GM20431 (cell line): ENCODE data around the gene MPZL3.

Experiments used
- in situ Hi-C: fragments of 300-500 bp; cut with MseI, MboI; formaldehyde crosslinking; loops from one replicate; pipeline ENCODE4 v1.15.0; 2020; ENCODE audit warnings: low sequenced_read_pairs; ENCODE audit not compliant: unreplicated experiment

MPZL3 gene

DNA sequence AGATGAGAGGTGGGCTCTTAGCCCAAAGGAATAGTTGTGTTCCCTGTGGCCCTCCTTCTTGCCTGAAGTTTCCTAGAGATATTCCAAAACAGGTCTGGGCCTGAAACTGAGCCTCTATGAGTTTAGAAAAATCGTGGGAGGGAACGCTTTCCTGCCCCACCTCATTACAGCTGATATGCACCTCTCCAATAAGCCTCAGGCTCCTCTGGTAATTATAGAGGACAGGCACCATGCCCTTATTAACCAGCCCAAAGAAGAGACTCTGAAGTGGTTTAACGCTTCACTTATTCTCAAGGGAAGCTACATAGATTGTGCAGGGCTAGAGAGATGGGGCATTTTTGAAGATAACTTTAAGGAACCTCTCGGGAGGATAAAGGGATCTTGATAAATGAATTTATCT is 15.3 kb upstream of the MPZL3 start:
- in situ Hi-C loops, result no loop called here

DNA sequence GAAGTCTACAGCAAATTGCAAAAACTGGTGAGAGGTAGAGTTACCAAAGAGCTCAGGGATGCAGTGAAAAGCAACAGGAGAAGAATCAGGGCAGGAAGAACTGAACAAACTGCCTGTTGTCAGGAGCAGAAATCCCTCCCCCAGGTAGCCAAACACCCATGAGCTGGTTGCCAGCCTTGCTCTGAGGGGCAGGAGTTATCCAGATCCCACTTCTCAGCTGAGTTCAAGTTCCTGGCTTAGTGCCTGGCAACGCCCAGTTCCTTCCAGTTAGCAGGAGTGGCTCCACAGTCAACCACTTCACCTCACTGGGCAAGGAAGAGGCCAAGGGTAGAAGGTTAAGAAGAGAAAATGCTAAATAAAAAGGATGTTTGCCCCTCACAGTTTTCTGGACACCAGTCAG is 13.8 kb upstream of the MPZL3 start:
- in situ Hi-C loops, result no loop called here

DNA sequence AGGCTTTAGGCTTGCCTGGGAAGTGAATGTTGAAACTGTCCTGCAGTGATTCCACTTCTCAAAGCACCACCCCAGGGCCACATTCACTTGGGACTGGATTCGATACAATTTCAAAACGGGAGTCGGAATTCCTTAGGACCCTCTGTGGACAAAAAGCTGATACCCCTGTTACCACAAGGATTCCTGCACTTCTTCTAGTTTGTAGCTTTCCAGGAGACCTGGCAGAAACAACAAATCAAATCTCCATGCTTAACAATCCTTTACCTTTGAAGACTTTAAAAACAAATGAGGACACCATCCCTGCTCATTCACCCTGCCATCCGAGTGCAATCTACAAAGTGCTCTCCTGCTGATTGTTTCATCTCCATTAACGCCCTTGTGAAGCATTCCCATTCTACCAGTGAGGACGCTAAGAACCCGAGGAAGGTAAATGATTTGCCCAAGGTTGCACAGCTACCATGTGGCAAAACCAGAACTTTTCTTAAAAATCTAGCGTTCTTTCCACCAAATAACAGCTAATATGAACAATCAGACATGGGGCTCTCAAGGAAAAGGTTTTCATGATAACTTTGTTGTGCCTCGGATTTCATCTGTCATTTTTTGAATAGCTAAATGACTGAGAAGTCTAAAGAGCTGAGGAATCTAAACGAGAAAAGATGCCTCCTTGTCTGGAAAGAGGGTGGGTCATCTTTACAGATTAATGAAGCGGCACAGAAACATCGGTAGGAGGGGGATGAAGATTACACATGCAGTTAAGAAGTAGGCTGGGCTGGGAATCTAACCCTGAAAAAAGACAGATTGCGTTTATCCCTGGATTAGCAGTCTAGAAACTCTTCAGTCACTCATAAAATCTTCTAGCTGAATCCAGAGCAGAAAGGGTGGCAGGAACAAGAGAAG is 12.7 kb upstream of the MPZL3 start:
- in situ Hi-C loops, result no loop called here

DNA sequence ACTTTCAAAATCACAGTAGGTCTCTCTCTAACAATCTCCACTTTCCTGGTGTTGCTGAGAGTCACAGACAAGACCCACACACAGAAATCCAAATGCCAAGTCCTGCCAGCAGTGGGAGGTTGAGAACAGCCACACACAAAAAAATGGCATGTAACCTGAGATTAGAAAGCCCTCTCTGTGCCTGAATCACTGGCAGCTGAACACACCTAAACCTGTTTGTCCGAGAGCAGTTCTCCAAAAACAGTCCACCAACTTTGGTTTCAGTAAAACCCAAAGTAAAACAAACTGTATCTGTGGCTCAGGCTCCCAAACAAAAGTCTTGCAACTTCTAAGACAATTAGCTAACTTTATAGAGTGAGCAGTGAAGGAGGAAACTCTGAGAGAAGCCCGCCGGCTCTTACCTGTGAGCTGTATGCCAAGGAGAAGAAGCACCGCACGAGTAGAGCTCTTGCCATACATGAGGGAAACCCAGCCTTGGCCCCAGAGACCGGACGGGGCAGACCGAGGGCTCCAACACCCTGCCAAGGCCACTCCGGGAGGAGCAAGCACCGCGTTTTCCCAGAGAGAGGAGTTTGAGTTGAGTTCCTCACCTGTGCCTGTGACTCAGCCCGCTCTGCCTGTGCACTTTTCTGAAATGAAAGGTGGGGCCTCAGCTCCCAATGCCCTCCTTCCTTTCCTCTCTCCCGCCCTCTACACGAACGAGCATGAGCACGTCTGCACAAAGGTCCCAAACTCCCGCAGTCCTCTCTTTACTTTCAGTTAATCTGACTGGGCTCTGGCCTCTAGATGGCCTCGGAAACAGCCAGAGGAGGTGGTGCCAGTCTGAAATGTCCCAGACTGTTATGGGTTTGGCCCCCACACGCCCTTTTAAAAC is 11.8 kb upstream of the MPZL3 start, which contains the start of gene MPZL2:
Gene MPZL2 (minus strand): TSS at position 603 of the 874 bp plus-strand sequence. CDS start 144 bp downstream, at position 459.
- in situ Hi-C loops, result no loop called here

DNA sequence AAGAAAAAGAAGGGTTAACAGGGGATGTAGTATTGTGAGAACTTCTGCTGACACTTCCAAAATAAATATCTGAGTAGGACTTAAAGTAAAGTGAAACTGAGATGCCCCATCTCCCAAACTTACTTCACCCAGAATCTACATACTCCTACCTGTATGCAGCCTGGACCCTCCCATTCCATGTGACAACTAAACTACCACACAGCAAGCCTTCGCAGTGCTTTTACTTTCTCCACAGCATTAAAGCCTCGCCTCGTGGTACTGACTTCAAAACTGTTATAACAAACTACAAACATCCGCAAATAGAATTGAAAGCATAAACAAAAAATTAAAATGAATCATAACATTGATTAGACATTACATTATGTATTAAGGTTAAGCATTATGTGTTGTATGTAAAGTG is 10.9 kb upstream of the MPZL3 start:
- in situ Hi-C loops, result no loop called here

DNA sequence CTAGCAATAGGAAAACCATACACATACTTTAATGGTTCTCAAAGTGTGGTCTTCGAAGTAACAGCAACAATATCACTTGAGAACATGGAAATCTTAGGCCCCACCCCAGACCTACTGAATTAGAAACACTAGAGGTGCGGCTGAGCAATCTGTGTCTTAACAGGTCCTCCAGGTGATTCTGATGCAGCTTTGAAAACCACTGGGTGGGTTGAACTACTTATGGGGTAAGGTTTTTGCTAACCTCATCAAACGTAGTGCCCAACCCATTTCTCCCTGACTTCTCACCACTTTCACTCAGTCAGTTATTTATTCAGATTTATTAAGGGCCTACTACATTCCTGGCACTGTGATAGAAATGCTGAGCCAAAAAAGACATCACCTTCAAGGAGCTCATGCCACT is 8.2 kb upstream of the MPZL3 start:
- in situ Hi-C loops, result no loop called here

DNA sequence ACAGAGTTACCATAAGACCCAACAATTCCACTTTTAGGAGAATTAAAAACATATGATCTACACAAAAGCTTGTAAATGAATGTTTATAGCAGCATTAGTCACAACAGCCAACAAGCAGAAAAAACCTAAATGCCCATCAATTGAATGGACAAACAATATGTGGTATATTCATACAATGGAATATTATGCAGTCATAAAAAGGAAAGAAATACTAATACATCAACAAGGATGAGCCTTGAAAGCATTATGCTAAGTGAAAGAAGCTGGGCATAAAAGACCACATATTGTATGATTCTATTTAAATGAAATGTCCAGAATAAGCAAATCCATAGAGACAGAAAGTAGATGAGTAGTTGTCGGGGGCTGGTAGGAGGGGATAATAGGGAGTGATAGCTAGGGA is 7.0 kb upstream of the MPZL3 start:
- in situ Hi-C loops, result no loop called here

DNA sequence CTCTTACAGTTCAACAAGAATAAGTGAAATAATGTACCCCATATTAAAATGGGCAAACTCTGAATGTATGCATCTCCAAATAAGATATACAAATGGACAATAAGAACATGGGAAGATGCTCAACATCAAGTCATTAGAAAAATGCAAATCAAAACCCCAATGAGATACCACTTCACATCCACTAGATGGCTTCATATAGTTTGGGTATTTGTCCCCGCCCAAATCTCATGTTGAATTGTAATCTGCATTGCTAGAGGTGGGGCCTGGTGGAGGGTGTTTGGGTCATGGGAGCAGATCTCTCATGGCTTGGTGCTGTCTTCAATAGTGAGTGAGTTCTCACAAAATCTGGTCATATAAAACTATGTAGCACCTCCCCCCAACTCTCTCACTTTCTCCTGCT is 6.2 kb upstream of the MPZL3 start:
- in situ Hi-C loops, result no loop called here

DNA sequence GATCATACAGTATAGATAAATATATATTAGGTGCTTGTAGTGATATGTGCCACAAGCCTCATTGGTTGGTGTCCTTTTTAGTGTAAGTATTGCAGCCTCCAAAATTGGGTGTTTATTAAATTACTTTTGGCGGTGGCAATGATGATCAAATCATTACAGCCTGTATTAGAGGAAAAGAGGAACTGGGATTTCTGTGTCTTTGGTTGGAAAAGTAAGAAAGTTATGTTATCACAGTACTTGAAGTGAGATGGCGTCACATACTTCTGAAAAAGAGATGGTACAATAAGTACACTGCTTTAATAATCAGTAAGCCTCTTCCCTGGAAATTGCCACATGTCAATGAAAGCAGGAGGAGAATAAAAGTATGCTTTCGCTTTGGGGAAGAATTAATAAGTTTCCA is 523 bp upstream of the MPZL3 start:
- in situ Hi-C loops, result no loop called here

DNA sequence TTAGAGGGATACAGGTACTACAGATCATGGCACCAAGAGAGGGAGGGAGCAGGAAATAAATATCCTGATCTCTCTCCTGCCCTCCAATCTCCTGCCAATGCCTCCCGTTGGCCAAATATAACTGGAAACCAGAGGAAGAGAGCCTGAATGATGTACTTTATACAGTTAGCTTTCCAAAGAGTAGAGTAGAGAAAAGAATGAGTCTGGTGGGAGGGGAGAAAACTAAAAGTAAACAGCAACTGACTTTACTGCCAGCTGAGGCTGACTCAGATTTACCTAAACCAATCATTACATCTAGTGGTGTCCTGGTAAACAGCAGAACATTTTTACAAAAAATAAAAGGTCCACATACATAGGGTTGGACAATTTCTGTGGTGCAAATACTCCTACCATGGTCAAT is 5.1 kb downstream of the MPZL3 start:
- in situ Hi-C loops, result no loop called here

DNA sequence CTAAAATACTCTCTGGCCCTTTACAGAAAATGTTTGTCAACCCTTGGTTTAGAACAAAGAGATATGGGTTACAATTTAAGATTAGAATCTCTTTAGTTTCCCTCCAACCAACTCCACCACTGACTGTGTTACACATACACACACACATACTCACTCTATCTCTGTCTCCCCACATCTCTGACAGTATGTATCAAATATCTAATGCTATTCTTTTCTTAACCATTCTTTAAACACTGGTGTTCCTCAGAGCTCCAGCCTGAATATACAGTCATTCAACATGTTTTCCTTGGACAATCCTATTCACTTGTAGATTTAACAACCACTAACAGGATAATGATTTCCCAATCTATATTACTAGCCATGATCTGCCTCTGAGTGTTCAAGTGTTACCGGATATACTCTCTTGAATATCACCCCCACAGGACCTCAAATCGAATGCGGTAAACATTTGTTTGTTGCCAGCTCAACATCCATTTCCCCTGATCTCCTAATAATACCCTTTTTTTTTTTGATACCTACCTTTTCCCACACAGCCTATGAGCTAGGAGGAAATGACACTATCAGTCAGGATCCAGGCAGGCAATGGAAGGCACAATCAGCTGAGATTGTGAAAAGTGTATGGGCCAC is 6.1 kb downstream of the MPZL3 start:
- in situ Hi-C loops, result no loop called here

DNA sequence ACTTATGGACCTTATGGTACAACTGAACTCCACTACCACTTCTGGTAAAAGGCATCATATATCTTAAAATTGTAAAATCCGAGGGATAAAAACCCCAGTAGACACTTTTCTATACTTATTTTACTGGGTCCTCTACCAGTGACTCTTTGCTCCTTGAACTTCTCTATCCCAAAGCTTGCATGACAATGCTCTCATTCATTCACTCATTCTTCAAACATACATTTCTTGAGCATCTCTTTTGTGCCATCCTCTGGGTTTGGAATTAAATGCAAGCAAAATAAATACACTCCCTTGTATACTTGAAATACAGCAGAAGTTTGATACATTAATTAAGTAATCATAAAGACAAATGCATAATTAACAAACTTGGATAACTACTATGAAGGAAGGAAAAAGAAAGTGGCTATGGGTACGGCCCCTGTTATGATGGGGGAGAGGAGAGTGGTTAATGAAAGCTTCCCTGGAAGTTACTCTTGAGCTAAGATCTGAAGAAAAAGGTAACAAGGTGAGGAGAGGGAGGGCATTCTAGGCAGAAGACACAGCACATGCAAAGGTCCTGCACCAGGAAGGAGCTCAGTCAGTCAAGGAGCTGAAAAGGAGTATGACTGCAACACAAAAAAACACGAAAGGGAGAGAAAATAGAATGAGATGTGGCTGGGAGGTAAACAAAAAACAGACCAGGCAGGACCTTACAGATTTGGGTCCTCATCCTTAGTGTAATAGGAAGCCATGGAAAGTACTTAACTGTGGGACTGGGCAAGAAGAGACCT is 8.0 kb downstream of the MPZL3 start:
- in situ Hi-C loops, result no loop called here

DNA sequence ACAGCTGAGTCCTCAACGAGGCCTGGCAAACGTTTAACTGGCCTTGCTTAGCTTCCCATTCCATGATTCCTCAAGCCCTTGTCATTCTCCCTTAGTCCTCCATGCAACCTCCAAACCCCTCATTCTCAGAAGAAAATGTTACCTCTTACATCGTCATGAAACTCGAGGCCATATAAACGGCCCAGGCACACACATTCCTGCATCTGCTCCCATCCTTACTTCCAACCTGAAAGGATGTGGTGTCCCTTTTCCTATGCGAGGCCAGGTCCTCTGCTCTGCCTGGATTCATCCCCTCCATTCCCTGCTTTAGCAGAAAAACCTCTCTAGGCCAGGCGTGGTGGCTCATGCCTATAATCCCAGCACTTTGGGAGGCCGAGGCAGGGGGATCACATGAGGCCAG is 9.0 kb downstream of the MPZL3 start:
- in situ Hi-C loops, result no loop called here

DNA sequence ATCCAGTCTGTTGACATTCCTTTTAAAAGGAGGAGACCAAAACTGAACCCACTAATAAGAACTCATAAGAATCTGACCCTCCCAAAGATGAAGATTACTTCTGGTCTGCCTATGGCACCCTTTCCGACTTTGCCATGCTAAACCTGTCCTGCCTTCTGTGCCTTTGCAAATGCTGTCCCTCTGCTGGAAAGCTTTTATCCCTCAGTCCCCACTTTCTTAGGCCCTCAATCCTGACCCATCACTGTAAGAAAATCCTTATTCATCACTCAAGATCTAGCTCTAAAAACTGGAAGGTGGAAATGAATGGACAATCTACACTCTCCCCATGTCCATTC is 10.4 kb downstream of the MPZL3 start:
- in situ Hi-C loops, result no loop called here

DNA sequence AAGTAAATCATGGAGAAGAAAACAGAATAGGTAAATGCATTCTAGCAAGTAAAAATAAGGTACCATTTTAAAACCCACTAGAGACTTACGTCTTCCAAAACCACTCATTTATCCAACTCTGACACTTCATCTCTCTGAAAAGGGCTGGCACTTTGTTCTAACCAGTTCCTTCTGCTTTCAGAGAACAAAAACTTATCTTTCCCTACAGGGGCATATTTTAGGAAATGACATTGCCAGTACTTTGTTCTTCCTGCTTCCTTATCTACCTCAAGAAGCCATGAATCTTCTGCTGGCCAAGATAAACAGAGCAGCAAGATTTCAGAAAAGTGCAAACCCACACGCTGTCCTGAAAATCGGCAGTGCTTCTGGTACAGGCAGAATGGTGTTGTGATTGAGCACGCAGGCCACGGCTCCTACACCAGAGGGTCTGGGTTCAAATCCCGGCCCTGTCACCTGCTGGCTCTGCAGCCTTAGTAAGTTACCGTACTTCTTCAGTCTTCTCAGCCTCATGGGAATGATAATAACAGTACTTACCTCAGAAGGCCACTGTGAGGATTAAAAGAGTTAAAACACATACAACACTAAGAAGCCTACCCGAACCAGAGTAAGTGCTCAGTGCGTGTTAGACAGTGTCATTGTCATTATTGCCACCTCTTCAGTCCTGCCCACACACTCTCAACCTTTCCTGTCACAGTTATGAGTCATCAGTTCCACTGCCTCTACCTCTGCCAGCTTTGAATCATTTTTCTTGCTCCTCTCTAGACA is 11.0 kb downstream of the MPZL3 start:
- in situ Hi-C loops, result no loop called here

DNA sequence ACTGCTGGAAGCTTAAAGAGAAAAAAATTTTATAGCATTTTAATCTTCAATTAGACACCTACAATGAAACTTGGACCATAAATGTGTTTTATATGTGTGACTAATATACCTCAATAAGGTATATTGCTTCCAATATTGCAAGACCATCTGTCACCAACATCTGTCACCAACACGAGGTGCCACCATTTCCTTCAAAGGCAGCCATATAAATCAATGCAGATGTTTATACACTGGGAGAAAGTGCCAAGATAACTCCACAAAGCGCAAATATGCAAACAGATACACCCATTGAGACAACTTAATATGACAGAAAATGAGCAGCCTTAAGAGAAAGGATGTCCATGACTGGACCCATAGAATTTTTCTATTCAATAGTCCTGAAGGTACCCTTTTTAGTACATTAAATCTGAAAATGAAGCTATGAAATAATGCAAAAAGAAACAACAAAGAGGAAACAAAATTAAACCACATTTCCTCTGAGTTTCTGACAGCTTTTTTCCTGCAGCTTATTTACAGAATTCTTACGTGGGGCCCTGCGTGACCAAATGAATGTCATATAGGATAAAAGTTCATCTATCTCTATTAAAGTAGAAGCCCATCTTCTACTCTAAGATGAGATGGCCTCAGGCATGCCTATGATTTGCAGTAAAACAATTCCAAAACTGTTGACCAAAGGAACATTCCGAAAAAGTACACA is 12.5 kb downstream of the MPZL3 start:
- in situ Hi-C loops, result no loop called here

DNA sequence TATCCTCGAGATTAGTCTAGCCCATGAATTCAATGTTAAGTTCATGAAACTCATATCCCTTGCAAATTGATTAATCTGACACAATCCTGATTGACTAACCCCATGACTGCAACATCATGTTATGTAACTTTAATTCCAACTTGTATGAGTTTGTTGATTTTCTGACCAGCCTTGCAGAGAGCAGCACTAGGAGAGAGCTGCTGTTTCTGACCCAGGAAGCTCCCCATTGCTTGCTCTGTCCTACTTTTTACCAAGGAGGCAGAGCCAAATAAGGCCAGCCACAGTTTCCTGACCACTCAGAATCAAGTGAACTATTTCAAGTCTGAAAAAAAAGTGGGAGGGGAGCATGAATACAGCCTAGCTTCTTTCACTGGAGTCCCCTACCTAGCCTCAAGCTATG is 13.2 kb downstream of the MPZL3 start:
- in situ Hi-C loops, result no loop called here

DNA sequence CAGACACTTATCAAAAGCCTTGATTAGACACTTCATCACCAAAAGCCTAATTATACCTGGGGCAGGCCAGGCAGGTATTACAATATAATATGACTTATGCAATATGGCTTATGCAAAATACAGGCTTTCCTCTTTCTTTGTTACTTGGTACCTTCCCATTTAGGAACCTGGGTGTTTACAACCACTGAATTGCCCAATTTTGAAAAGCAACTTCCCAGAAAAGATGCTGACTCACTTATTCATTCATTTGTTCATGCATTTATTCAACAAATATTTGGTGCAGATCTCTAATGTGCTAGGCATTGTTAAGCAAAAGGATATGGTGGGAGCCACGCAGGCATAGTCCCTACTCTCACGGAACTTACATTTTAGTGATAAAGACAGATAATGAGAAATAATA is 13.7 kb downstream of the MPZL3 start:
- in situ Hi-C loops, result no loop called here

DNA sequence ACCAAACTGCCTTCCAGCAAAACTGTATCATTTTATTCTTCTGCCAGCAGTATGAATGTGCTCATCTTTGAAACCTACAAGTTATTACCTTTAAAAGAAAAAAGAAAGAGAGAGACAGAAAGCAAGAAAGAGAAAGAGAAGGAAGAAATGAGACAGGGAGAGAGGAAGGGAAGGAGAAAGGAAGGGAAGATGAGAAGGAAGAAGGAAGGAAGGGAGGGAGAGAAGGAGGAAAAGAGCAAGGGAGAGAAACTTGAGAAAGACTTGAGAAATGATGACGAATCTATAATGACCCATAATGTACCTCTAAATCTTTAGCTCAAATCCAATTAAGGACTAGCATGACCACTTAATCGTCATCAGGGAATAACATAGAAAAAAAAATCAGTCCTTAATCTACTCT is 16.0 kb downstream of the MPZL3 start:
- in situ Hi-C loops, result no loop called here
